Measurements from ENCODE around the gene S100A9. TPM values are rescaled to one million over a fixed set of nuclear protein-coding genes. Genes with fewer than 3 reads are reported as not detected.

The S100A9 gene
- total and polyA plus RNA-seq, 2 of the 4 experiments (the other 2 are of a cell fraction) = not detected

DNA sequence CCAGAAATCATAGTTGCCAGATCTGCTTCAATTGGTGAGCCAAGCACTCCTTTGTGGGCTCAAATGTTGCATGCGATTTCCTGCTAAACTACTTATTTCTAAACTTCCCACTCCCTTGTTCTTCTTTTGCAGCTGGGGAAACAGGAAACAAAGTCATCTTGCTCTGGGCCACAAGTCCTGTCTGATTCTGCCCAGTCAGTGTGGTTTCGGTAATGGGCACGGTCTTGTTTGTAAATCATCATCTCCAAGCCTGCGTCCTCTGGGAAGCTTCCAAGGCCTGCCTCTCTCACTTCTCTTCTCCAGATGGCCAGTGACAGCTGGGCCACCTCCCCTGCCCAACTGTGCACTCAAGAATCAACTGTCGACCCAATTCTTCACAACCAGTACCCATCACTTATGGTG, 28.8 kb downstream of the S100A9 start:
- H3K4me2 ChIP-seq (ENCODE audit: low read depth, low read length) = no peak overlapping the region
- H4K5ac ChIP-seq (ENCODE audit: low read depth, low read length) = no peak overlapping the region
- DNase-seq (no peak), ATAC-seq (ENCODE audit: low read depth) (no peak)
- intact Hi-C loops (cut with micrococcal nuclease) (no loop called here), dilution Hi-C loops (cut with HindIII; ENCODE audit: low sequenced_read_pairs, unreplicated experiment) (no loop called here), in situ Hi-C loops (cut with MboI; ENCODE audit: low sequenced_read_pairs) (no loop called here)
- H2BK20ac ChIP-seq (ENCODE audit: low read depth, low read length) = no peak overlapping the region
- H3K9ac ChIP-seq (ENCODE audit: low read depth, low read length) = no peak overlapping the region
- WGBS, 2 experiments (ENCODE audit: extremely low coverage in 2 of 2, insufficient read length in 1 of 2) = 50% methylated on average over 2 of the region's 5 CpGs; no CpG with 5 or more reads in 1 of the 2 experiments
- no peaks in the 10 kb centered on the region for H3K9me1 ChIP-seq (ENCODE audit: insufficient read depth, low read length)
- H2AFZ ChIP-seq (replicated peaks; ENCODE audit: low read length, poor library complexity) = no peak overlapping the region
- no TSS peak for BruUV-seq (replicated peaks)
- no peak overlapping the region for H2AK5ac ChIP-seq (ENCODE audit: low read depth, low read length)
- H2AK9ac ChIP-seq (replicated peaks; ENCODE audit: low read depth, low read length, poor library complexity) = no peak overlapping the region
- H4K91ac ChIP-seq (ENCODE audit: insufficient read depth, low read depth, low read length) = no peak overlapping the region
- H3K4me3 ChIP-seq (ENCODE audit: insufficient read depth, low read depth, low read length) = no peak overlapping the region
- POLR2A ChIA-PET (ENCODE audit: unreplicated experiment) = no interaction called here
- H3K27me3 ChIP-seq (ENCODE audit: control insufficient read depth, insufficient read depth, low read length) = no peaks in the 10 kb centered on the region; the same call in 1 of the 2 replicates
- CTCF ChIA-PET = no interaction called here
- H3K4ac ChIP-seq (ENCODE audit: low read depth, low read length) = no peak overlapping the region
- H3K9me3 ChIP-seq (ENCODE audit: control insufficient read depth, insufficient read depth, low read length) = no peaks in the 10 kb centered on the region
- no peak overlapping the region for H4K8ac ChIP-seq (ENCODE audit: low read depth in 2 of 2, low read length in 2 of 2)
- H3K23ac ChIP-seq (ENCODE audit: low read depth, low read length) = no peak overlapping the region
- H3K18ac ChIP-seq (ENCODE audit: low read depth, low read length) = no peak overlapping the region
- H2BK15ac ChIP-seq (ENCODE audit: low read depth, low read length) = no peak overlapping the region
- TF ChIP-seq MAZ (IDR thresholded peaks at IDR 0.05; ENCODE audit: borderline replicate concordance, low read depth, low read length) = no peak
- no peaks in the 10 kb centered on the region for H3K36me3 ChIP-seq (ENCODE audit: control insufficient read depth, insufficient read depth, low read length)
- no peak overlapping the region for H3K27ac ChIP-seq (ENCODE audit: insufficient read depth, low read length)
- H3K14ac ChIP-seq (replicated peaks; ENCODE audit: low read depth, low read length) = no peak overlapping the region
- H3K56ac ChIP-seq (ENCODE audit: extremely low read depth, insufficient read depth, low read length) = no peak overlapping the region
- no peak overlapping the region for H2BK120ac ChIP-seq (ENCODE audit: low read depth, low read length)
- no peaks in the 10 kb centered on the region for H3K79me1 ChIP-seq (ENCODE audit: low read depth in 1 of 2, low read length in 2 of 2)
- H2BK5ac ChIP-seq (ENCODE audit: low read depth, low read length, poor library complexity, severe bottlenecking) = no peak overlapping the region
- H4K20me1 ChIP-seq (ENCODE audit: insufficient read depth, low read length) = no peaks in the 10 kb centered on the region
- H3K4me1 ChIP-seq (ENCODE audit: control insufficient read depth, insufficient read depth, low read length) = no peaks in the 10 kb centered on the region
